Measurements from ENCODE around the gene FXR2. TPM values are rescaled to one million over a fixed set of nuclear protein-coding genes. Genes with fewer than 3 reads are reported as not detected.

FXR2 gene
- total RNA-seq, 4 donors from 2014 or later: 17.2 to 24.0 (median 20.6) TPM

- no peaks in the 10 kb centered on the region for H3K9me3 ChIP-seq
- no peaks in the 10 kb centered on the region for H3K27me3 ChIP-seq
- peak in 1 of 6 experiments; percentile 4 for TF ChIP-seq CTCF (IDR thresholded peaks at IDR 0.05)
- TF ChIP-seq POLR2A (IDR thresholded peaks at IDR 0.05): peak in 2 of 4 donors; percentile 36 to 61
- intact Hi-C loops (cut with DNase I): loop anchor here (2.0 kb wide), 1 partner anchor 41 kb away; no protein-coding TSS in a partner anchor
- 7 to 14% methylated on average over 7 to 13 of the region's 21 CpGs for WGBS, 2 donors
- H3K27ac ChIP-seq: peak overlapping the region; percentile 82 to 98 (median 96)
- no peaks in the 10 kb centered on the region for H3K36me3 ChIP-seq
- peak overlapping the region; percentile 7 to 98 (median 70) for H3K4me3 ChIP-seq
- no peak for DNase-seq
- H3K4me1 ChIP-seq: peaks cover 37 to 65% (median 46%) of the 10 kb centered on the region in 3 donors
Measured at GRCh38 chr17:7557775-7558543, 56.7 kb downstream of the FXR2 start.

- TF ChIP-seq POLR2A (IDR thresholded peaks at IDR 0.05) (no peak), CTCF (IDR thresholded peaks at IDR 0.05) (no peak)
- intact Hi-C loops (cut with DNase I): no loop called here
- WGBS, 2 donors: 62 to 66% methylated on average over 15 to 19 of the region's 19 CpGs
- no peaks in the 10 kb centered on the region for H3K9me3 ChIP-seq
- H3K4me1 ChIP-seq: peaks cover 30 to 58% (median 39%) of the 10 kb centered on the region in 3 donors
- DNase-seq: no peak
- no peak overlapping the region for H3K4me3 ChIP-seq
- no peaks in the 10 kb centered on the region for H3K36me3 ChIP-seq
- peak overlapping the region; percentile 82 to 98 (median 96) for H3K27ac ChIP-seq
- no peaks in the 10 kb centered on the region for H3K27me3 ChIP-seq
Measured at GRCh38 chr17:7557147-7557764, 57.4 kb downstream of the FXR2 start.

GRCh38 chr17:7556627-7557026 is 58.1 kb downstream of the FXR2 start:
- intact Hi-C loops (cut with DNase I): no loop called here
- Histone ChIP-seq H3K36me3 (peaks cover 0 to 2% (median 0%) of the 10 kb centered on the region in 3 donors), H3K4me3 (no peak overlapping the region), H3K27me3 (no peaks in the 10 kb centered on the region), H3K27ac (peak overlapping the region in 3 of 4 donors; percentile 82 to 98 (median 97)), H3K4me1 (peaks cover 30 to 55% (median 38%) of the 10 kb centered on the region in 3 donors), H3K9me3 (no peaks in the 10 kb centered on the region)
- WGBS, 2 donors: 85 to 100% methylated on average over 1 to 12 of the region's 12 CpGs
- no peak for DNase-seq
- TF ChIP-seq POLR2A (IDR thresholded peaks at IDR 0.05) (no peak), CTCF (IDR thresholded peaks at IDR 0.05) (no peak)

- H3K27me3 ChIP-seq: no peaks in the 10 kb centered on the region
- intact Hi-C loops (cut with DNase I): no loop called here
- no peak for DNase-seq
- no peak overlapping the region for H3K4me3 ChIP-seq
- peaks cover 0 to 12% (median 0%) of the 10 kb centered on the region in 3 donors for H3K36me3 ChIP-seq
- 58 to 62% methylated on average over 10 of the region's 10 CpGs for WGBS, 2 donors
- no peaks in the 10 kb centered on the region for H3K9me3 ChIP-seq
- H3K4me1 ChIP-seq: peaks cover 25 to 49% (median 33%) of the 10 kb centered on the region in 3 donors
- H3K27ac ChIP-seq: no peak overlapping the region
- TF ChIP-seq POLR2A (IDR thresholded peaks at IDR 0.05) (no peak), CTCF (IDR thresholded peaks at IDR 0.05) (no peak)
Measured at GRCh38 chr17:7555320-7555948, 59.3 kb downstream of the FXR2 start.

All from esophagus squamous epithelium (tissue), 5 donors.